ENCODE data around the gene CDC42EP4.
"Not testable (repeated sequence)": the region's sequence is repeated elsewhere in the genome, so short reads cannot be mapped to it uniquely, and the experiment has no call there.

CDC42EP4 gene

GRCh38 chr17:73274490-73274889 is 37.3 kb downstream of the CDC42EP4 start:
- DNase-seq, result no peak

GRCh38 chr17:73272906-73273218 is 38.9 kb downstream of the CDC42EP4 start:
- no peak for DNase-seq

GRCh38 chr17:73271072-73271471 is 40.7 kb downstream of the CDC42EP4 start:
- no peak for DNase-seq

- no peak for DNase-seq
Observed at GRCh38 chr17:73269791-73270190, 42.0 kb downstream of the CDC42EP4 start.

GRCh38 chr17:73269329-73269615 is 42.5 kb downstream of the CDC42EP4 start:
- no peak for DNase-seq

GRCh38 chr17:73268582-73269328 is 43.0 kb downstream of the CDC42EP4 start:
- DNase-seq, result no peak

- no peak for DNase-seq
Observed at GRCh38 chr17:73267648-73268537, 43.9 kb downstream of the CDC42EP4 start.

GRCh38 chr17:73266796-73267195 is 45.0 kb downstream of the CDC42EP4 start:
- DNase-seq, result no peak

- DNase-seq, result no peak
Observed at GRCh38 chr17:73265646-73266640, 45.9 kb downstream of the CDC42EP4 start.

GRCh38 chr17:73264448-73264847 is 47.4 kb downstream of the CDC42EP4 start:
- not testable (repeated sequence) for DNase-seq

GRCh38 chr17:73262676-73263642 is 48.8 kb downstream of the CDC42EP4 start:
- no peak for DNase-seq

- no peak for DNase-seq
Observed at GRCh38 chr17:73261952-73262675, 49.7 kb downstream of the CDC42EP4 start.

GRCh38 chr17:73261617-73261951 is 50.2 kb downstream of the CDC42EP4 start, which contains the start of gene CPSF4L:
CPSF4L (minus strand) TSS chr17:73261880; CDS start chr17:73261818, 62 bp downstream.
- DNase-seq, result no peak

GRCh38 chr17:73257516-73257915 is 54.3 kb downstream of the CDC42EP4 start:
- no peak for DNase-seq

GRCh38 chr17:73256220-73256619 is 55.6 kb downstream of the CDC42EP4 start:
- DNase-seq, result no peak

GRCh38 chr17:73255671-73256181 is 56.1 kb downstream of the CDC42EP4 start:
- no peak for DNase-seq

- DNase-seq, result no peak
Observed at GRCh38 chr17:73251871-73252270, 59.9 kb downstream of the CDC42EP4 start.

GRCh38 chr17:73250851-73251640 is 60.8 kb downstream of the CDC42EP4 start:
- DNase-seq, result no peak

GRCh38 chr17:73249700-73250099 is 62.1 kb downstream of the CDC42EP4 start:
- DNase-seq, result no peak

GRCh38 chr17:73248532-73248931 is 63.3 kb downstream of the CDC42EP4 start:
- no peak for DNase-seq

All from amniotic stem cell (primary cell).